HT-29 (cell line): ENCODE measurements around the gene ZNF383. TPM values are rescaled to one million over a fixed set of nuclear protein-coding genes. Genes with fewer than 3 reads are reported as not detected.
A peak's percentile ranks its signal among the peaks of the same experiment; 100 is the strongest.
"Not testable (repeated sequence)": the region's sequence is repeated elsewhere in the genome, so short reads cannot be mapped to it uniquely, and the experiment has no call there.

Source experiments
- DNase-seq: peaks from one replicate; pipeline ENCODE4 v3.0.0-alpha.2; 2015; ENCODE audit warnings: low spot score
- total RNA-seq: library from RNA; depleted of rRNA; stranded (reverse); fragments of >200 nt; shearing (Covaris generic); gene quantifications from 2 replicates; pipeline ENCODE4 v1.2.3, GENCODE V29; 2014; rRNA removed

The ZNF383 gene
- total RNA-seq, result 2.3 and 3.7 TPM in 2 replicates

DNA sequence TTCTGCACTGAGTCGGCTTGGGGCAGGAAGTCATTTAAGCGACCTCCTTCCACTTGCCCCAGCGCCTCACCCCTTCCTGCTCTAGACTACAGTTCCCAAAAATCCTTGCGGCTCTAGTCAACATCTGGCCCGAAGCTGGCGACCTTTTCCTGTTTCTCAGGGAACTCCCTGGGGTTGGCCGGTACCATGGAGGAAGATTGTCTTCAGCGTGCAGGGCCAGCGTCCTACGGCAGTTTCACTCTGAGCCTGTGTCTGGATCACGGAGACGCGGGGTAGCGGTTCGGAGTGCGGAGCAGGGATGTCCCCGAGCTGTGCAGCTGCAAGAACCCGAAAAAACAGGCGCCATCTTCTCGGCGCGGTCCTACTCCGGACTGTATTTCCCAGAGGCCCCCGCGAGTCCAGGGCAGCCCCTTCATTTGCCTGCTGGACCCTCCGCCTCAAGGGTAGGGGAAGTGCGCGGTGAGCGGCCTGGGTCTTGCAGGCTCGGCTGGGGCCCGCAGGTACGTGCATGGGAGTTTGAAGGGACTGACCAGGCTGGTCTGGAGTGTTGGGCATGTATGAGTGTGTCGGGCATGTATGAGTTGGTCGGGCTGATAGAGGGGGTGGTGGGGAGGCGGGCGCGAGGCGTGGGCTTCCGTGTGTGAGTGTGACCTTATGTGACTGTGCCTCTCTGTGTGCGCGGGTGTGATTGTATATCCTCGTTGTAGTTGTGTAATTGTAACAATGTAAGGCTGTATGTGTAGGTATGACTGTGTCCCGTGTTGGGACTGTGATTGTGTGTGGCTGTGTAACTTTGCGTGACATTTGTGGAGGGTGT lies at the start of gene ZNF383:
ZNF383 (plus strand) TSS at position 440 of the 817 bp plus-strand sequence. CDS start 12,240 bp downstream, outside the sequence.
- peak; percentile 89 for DNase-seq

DNA sequence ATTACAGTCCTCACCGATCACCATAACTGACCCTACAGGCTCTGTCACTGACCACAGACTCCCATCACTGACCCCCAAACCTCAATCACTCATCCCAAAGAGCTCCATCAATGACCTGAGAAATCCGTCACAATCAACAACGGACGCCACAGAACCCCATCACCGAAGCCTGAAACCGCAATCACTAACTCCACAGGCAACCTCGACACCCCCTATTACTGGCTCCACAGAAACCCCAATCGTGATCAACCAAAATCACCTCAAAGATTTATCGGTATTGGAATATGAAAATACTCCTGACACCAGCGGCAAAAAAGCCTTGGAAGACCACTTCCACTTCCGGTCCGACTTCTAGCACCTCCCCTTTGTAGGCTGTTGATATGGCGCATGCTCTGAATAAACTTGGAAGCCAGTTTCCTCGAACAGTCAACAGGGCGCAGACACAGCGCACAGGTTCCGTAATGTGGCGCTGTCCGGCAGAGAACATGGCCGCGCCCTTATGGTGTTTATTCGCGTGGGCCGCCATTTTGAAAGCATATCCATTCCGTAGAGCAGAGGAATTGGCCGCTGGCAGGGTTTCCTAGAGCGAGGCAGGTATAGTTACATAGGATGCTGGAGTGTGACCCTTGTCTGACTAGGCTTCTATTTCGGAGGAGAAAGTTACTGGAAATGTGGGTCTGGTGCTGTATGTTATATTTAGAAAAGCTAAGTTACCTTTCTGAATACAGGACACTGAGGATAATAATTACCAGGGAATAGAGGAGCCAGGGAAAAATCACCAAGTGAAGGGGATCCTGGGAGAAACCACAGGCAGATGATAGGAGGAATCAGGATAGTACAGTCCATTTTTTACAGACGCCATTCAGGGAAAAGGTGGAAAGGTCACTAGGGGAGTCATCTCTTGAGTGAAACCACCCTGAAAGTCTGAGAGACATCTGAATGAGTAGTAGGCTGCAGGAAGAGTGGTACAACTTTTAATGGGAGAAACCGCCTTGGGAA lies 45.3 kb upstream of the ZNF383 start, which contains the start of gene ZNF585A:
ZNF585A (minus strand) TSS at position 328 of the 999 bp plus-strand sequence. CDS start 2,785 bp downstream, outside the sequence.
- peak; percentile 78 for DNase-seq

DNA sequence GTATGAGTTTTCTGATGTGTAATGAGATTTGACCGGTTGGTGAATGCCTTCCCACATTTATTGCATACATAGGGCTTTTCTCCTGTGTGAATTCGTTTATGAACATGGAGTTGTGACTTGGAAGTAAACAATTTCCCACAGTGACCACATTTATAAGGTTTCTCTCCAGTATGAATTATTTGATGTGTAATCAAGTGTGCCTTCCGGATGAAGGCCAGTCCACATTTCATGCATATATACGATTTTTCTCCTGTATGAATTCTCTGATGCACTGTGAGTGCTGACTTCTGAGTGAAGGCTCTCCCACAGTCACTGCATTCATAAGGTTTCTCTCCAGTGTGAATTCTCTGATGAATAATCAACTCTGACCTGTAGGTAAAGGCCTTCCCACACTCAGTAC lies 31.9 kb upstream of the ZNF383 start:
- not testable (repeated sequence) for DNase-seq

DNA sequence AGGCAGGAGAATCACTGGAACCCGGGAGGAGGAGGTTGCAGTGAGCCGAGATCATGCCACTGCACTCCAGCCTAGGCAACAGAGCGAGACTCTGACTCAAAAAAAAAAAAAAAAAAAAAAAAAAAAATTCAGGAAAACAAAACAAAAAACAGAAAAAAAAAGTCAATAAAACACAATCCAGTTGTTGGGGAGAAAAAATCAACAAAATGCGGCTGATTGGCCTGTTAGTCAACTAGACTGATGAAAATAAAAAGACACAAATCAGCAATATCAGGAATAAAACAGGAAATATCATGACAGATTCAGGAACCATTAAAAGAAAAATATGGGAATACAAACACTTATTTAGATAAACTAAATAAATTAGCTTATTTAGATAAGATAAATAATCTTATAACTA lies 22.8 kb upstream of the ZNF383 start:
- DNase-seq, result not testable (repeated sequence)

DNA sequence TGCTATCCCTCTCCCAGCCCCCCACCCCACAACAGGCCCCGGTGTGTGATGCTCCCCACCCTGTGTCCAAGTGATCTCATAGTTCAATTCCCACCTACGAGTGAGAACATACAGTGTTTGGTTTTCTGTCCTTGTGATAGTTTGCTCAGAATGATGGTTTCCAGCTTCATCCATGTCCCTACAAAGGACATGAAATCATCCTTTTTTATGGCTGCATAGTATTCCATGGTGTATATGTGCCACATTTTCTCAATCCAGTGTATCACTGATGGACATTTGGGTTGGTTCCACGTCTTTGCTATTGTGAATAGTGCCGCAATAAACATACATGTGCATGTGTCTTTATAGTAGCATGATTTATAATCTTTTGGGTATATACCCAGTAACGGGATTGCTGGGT lies 20.9 kb upstream of the ZNF383 start:
- DNase-seq, result not testable (repeated sequence)

DNA sequence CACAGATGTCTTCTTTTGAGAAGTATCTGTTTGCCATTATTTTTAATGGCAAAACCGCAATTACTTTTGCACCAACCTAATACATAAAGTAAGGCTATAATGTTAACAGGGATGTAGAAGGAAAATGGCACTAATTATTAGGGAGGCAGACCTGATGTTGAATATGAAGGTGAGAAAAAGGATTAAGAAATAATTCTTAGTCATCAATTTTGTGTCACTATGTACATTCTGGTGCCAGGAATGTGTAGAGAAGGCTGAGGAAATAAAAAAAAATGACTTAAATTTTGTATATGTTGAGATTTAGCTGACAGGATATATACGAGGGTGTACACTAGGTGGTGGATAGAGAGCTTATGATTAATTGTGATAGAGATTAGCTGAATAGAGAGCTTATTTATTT lies 20.2 kb upstream of the ZNF383 start:
- no peak for DNase-seq

DNA sequence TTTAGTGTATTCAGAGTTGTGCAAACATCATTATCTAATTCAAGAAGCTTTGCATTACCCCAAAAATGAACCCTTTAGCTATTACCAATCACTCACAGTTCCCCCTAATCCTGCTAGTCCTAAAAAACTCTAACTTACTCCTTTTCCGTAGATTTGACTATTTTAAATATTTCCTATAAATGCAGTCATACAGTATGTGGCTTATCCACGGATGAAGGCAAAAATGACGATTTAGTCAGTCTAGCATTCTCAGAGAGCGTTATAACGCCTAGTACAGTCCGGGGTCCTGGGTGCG lies 587 bp upstream of the ZNF383 start:
- DNase-seq, result peak; percentile 12

DNA sequence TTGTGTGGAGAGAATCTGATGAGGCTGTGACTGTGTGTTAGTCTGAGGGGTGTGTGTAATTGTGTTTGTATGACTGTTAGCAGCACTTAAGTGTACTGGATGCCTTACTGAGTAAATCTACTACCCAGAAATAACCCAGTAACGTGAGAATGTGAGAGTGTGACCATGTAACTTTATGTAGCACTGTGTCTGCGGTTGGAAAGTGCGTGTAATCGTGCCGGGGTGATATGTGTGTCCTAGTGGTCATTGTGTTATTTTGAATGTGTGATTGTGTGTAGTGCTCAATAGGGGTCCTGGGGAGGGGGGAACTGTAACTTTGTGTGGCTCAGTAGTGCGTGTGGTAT lies 550 bp downstream of the ZNF383 start:
- peak; percentile 11 for DNase-seq

DNA sequence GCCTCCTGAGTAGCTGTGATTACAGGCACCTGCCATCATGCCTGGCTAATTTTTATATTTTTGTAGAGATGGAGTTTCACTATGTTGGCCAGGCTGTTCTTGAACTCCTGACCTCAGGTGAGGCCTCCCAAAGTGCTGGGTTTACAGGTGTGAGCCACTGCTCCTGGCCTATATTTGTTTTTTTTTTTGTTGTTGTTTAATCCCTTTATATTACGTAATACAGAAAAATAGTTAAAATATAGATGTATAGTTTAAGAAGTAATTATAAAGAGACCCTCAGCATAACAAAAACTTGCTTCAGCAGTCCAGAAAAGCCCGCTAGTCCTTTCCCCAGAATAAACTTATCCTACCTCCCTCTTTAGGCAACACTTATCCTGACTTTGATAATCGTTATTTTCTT lies 2.4 kb downstream of the ZNF383 start:
- no peak for DNase-seq

DNA sequence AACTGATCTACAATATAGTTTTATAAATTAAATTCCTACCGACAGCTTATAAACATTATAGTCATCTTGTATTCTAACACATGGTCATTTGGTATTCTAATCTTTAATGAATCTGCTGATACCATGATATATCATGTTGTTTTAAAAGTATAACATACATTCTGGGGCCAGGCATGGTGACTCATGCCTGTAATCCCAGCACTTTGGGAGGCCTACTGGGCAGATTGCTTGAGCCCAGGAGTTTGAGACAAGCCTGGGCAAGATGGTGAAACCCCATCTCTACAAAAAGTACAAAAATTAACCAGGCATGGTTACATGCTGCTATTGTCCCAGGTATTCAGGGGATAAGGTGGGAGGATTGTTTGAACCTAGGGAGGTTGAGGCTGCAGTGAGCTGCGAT lies 3.1 kb downstream of the ZNF383 start:
- DNase-seq, result no peak

DNA sequence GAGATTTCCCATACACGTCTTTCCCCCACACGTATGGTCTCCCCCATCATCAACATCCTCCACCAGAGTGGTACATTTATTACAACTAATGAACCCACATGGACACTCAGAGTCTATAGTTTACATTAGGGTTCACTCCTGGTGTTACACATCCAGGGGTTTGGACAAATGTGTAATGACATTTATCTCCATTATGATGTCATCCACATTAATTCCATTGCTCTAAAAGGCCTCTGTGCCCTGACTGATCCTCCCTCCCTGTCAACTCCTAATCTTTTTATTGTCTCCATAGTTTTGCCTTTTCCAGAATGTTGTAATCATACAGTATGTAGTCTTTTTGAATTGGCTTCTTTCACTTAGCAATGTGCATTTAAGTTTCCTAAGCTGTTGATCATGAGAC lies 8.2 kb downstream of the ZNF383 start:
- DNase-seq, result no peak

DNA sequence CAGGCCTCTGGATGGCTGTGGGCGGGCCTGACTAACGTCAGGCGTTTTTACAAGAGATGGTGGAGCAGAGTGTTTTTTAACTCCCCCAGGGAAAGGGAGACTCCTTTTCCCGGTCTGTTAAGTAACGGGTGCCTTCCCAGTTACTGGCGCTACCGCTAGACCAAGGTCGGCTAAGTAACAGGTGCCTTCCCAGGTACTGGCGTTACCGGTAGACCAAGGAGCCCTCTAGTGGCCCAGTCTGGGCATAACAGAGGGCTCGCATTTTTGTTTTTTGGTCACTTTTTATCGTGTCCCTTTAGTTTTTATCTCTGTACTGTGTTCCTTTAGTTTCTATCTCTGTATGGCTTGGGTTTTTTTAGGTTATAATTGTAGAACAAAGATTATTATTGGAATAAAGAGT lies 10.0 kb downstream of the ZNF383 start:
- DNase-seq, result peak; percentile 38

DNA sequence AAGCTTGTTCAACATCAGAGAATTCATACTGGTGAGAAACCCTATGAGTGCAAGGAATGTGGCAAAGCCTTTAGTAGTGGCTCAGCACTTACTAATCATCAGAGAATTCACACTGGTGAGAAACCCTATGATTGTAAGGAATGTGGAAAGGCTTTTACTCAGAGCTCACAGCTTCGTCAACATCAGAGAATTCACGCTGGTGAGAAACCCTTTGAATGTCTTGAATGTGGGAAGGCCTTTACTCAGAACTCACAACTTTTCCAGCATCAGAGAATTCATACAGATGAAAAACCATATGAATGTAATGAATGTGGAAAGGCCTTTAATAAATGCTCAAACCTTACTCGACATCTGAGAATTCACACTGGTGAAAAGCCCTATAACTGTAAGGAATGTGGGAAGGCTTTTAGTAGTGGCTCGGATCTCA lies 25.2 kb downstream of the ZNF383 start:
- DNase-seq, result no peak

DNA sequence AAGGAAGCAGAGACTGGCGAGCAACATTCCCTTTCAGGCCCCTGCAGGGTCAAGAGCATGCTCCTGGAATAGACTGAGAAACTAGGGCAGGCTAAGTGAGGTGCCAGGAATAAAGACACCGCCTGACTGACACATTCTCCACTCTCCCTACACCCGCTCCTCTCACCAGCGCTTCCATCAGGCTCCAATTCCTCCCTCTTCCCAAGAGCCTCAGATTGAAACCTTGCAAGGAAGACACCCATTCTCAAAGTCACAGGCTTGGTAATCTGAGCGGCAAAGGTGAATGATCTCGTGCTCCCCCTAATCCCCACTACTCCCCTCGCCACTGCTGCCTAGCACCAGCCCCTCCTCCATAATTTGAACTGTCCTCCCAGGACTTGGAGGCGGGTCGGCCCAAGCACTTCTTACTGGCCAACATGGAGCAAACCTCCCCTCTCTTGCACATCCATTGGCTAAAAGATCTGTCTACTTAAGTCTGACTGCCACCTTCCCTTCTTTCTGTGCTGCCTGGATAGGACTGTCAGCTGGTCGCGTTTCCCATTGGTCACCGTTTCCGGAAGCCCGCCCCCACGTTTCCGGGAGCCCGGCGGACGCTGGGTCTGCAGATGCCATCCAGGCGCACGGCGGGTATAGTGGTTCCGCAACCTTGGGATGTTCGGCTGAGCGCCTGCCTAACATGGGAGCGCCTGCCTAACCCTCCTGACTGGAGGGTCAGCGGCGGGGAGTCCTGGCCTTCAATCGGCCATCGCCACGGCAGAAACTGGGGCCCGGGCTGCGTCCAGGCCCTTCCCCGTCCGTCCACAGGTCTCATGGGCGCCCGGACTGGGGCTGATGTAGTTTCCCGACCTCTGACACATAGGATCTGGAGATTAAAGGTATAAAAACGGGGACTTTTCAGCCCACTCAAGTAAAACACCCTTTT lies 33.6 kb downstream of the ZNF383 start:
- no peak for DNase-seq

DNA sequence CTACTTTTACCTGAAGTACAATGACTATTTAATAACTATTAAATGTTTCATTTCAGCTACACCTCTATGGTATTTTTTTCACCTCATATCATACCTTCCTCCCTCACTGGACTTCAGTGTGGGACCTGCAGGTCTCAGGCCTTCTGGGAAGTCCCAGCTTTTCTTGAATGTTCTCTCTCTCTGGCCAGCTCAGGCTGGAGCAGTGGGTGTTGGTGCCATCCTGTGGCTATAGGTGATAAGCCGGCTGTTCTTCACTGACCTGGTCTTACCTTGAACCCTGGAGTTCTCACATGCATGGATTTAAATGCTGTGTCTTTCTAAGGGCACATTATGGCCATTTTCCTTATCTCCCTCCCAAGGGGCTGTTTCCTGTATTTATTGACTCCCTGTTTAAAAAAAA lies 45.0 kb downstream of the ZNF383 start:
- DNase-seq, result not testable (repeated sequence)

DNA sequence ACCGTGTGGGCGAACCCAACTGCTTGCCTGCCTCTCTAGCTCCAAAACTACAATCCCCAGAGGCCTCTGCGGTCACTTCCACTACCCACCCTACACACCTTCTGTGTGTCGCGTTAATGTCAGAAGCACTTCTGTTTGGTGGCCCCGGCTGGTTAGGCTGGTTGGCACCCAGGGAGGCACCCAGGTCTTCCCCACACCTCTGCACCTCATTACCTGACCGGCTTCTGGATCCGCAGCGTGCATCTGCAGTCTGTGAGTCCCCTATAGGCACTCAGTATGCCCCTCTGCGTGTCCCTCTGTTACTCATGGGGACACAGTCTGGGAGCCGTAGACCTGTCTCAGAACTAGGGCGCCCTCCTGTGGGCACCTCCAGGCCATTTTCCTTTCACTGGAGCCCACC lies 49.0 kb downstream of the ZNF383 start:
- not testable (repeated sequence) for DNase-seq

DNA sequence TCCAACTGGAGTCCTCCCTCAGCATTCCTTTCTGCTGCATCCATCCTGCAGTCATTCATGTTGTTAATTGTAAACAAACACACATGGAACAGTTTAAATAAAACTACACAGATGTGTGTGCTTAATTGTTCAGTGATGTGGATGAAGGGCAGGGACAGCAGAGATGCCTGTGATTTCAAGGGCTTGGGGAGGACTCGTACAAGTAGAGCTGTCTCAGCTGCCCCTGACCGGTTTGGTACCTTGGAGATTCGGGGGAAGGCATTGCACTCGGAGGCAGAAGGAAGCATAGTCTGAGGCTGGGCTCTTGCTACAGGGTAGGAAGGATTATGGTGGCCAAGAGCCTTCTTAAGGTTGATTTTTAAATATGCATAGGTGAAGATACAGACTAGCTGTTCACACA lies 49.7 kb downstream of the ZNF383 start:
- not testable (repeated sequence) for DNase-seq

DNA sequence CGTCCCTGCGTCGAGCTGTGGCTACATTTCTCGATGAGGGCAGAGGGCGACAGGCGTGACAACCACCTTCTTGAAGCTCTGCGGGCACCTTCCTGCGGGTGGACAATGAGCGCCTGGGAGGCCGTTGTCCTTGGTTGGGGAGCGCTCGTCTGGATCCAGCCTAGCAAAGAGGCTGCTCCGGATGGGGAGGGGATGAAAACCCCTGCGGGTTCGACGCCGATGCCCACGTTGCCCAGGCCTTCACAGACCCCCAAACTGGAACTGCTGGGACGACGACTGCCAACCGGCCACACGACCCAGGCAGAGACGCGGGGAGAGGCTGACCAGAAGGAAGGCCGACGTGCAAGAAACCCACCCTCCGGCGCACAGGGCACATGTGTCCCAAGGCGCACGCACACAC lies 62.6 kb downstream of the ZNF383 start:
- DNase-seq, result not testable (repeated sequence)

DNA sequence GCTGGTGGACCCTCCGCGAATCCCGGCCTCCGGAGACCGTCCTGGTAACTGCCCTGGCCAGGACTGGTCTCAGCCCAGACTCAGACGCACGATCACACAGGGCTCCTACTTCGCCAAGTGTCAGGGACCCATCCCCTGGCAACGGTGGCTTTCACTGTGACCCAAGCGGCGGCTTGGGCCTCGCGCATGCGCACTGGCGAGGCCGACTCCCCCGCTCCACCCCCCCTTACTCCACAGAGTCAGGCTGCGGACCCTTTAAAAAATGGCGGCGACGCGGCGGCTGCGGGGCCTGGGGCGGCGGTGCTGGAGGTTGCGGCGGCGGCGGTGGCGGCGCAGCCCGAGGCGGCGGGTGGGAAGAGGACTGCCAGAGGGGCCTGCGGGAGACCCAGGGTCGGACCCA lies 66.0 kb downstream of the ZNF383 start:
- DNase-seq, result not testable (repeated sequence)

DNA sequence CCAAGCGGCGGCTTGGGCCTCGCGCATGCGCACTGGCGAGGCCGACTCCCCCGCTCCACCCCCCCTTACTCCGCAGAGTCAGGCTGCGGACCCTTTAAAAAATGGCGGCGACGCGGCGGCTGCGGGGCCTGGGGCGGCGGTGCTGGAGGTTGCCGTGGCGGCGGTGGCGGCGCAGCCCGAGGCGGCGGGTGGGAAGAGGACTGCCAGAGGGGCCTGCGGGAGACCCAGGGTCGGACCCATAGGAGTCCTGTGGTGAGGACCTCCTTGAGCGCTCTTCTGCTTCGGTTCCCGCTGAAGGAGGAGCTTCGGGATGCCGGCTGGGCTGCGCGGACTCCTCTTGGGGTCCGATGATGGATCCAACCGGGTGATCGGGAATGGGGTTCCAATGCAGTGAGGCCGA lies 71.2 kb downstream of the ZNF383 start:
- DNase-seq, result not testable (repeated sequence)
